Mucosa of descending colon (tissue), 3 donors: Measurements from ENCODE around the gene WDR49. TPM values are rescaled to one million over a fixed set of nuclear protein-coding genes. Genes with fewer than 3 reads are reported as not detected.

Source experiments
- ATAC-seq: fragments of 200-7000 bp; cut with Tn5 transposase; one replicate; pipeline ENCODE4 v1.9.1; 2020; ENCODE audit warnings: mild to moderate bottlenecking, moderate library complexity
- DNase-seq, 3 donors: peaks; one replicate each; pipeline ENCODE4 v3.0.0-alpha.2; 2020
- H3K36me3 ChIP-seq: fragments of 200-600 bp; one replicate; pipeline ENCODE4 v1.8.0; 2021; ENCODE audit warnings: low read depth, mild to moderate bottlenecking
- H3K4me1 ChIP-seq: fragments of 200-600 bp; one replicate; pipeline ENCODE4 v1.8.0; 2021; ENCODE audit warnings: low read depth, mild to moderate bottlenecking
- H3K4me3 ChIP-seq: fragments of 200-600 bp; one replicate; pipeline ENCODE4 v1.8.0; 2021; ENCODE audit warnings: mild to moderate bottlenecking
- H3K9me3 ChIP-seq: fragments of 200-600 bp; one replicate; pipeline ENCODE4 v1.8.0; 2021; ENCODE audit warnings: mild to moderate bottlenecking
- CTCF ChIP-seq: fragments of 200-600 bp; IDR thresholded peaks from one replicate; pipeline ENCODE4 v1.8.0; 2022; ENCODE audit warnings: antibody characterized with exemption, mild to moderate bottlenecking
- intact Hi-C, 2 donors: fragments of 100-400 bp; cut with DNase I in 1 of 2; cut with micrococcal nuclease in 1 of 2; formaldehyde crosslinking; loops; one replicate each; pipeline versions ENCODE4 v1.11.0 to v1.11.1; 2022; cut with DNase I, micrococcal nuclease
- long read RNA-seq, 2 donors: library from polyadenylated mRNA; unstranded; transcript quantifications; one replicate each; pipeline ENCODE4 v2.0.0, GENCODE V29; 2019 to 2021
- total RNA-seq, 3 donors: library from RNA; stranded (reverse); fragmentation: NEBNext Ultra II Directional in 2 of 3; extraction: Animal tissue kit (Norgen Biotek cat#: 25700) in 2 of 3; gene quantifications; one replicate each; pipeline versions ENCODE4 v1.2.1 to v1.2.4, GENCODE V29; 2021 to 2023
- donor health status: DM: no; HTN: no; CAD: no; lungs with moderate emphysema.
- donor health status: DM: no; HTN: no; CAD: no.
- donor health status: DM: no; HTN: yes; CAD: no.

The WDR49 gene
- under 1 TPM; 0.46 to 0.95 (median 0.81) TPM for total RNA-seq
- long read RNA-seq, donor 1 = 0 reads
- long read RNA-seq, donor 2 = 0 reads

- intact Hi-C loops = no loop called here
- no peak for TF ChIP-seq CTCF
- no peaks in the 10 kb centered on the region for H3K4me1 ChIP-seq
- DNase-seq (peak in 1 of 3 donors; percentile 4), ATAC-seq (no peak)
- H3K36me3 ChIP-seq = no peaks in the 10 kb centered on the region
- no peak within 1 kb of the TSS for H3K4me3 ChIP-seq
- no peaks in the 10 kb centered on the region for H3K9me3 ChIP-seq
Measured at GRCh38 chr3:167653760-167654159, at the start of gene WDR49. TSS of gene WDR49 (minus strand) at chr3:167653942. CDS start at chr3:167653425, 517 bp downstream.

GRCh38 chr3:167700926-167701325 is 47.2 kb upstream of the WDR49 start:
- no peak for TF ChIP-seq CTCF
- no peaks in the 10 kb centered on the region for H3K4me1 ChIP-seq

GRCh38 chr3:167700046-167700445 is 46.3 kb upstream of the WDR49 start:
- intact Hi-C loops = no loop called here
- ATAC-seq = no peak
- no peak for TF ChIP-seq CTCF

More at GRCh38 chr3:167700926-167701325, 47.2 kb upstream of the WDR49 start:
- Histone ChIP-seq H3K4me3 (no peak overlapping the region), H3K36me3 (no peaks in the 10 kb centered on the region), H3K9me3 (no peaks in the 10 kb centered on the region)
- intact Hi-C loops = no loop called here
- DNase-seq = no peak
- no peak for ATAC-seq

GRCh38 chr3:167694121-167694520 is 40.4 kb upstream of the WDR49 start:
- H3K4me3 ChIP-seq = no peak overlapping the region
- DNase-seq = no peak
- no peaks in the 10 kb centered on the region for H3K36me3 ChIP-seq
- no peaks in the 10 kb centered on the region for H3K9me3 ChIP-seq
- no peak for ATAC-seq
- no peak for TF ChIP-seq CTCF
- intact Hi-C loops = no loop called here
- H3K4me1 ChIP-seq = no peaks in the 10 kb centered on the region

More at GRCh38 chr3:167700046-167700445, 46.3 kb upstream of the WDR49 start:
- DNase-seq = no peak
- Histone ChIP-seq H3K36me3 (no peaks in the 10 kb centered on the region), H3K4me3 (no peak overlapping the region), H3K9me3 (no peaks in the 10 kb centered on the region), H3K4me1 (no peaks in the 10 kb centered on the region)

- DNase-seq (no peak), ATAC-seq (peak; percentile 25)
- Histone ChIP-seq H3K4me1 (no peaks in the 10 kb centered on the region), H3K4me3 (no peak overlapping the region), H3K36me3 (no peaks in the 10 kb centered on the region), H3K9me3 (no peaks in the 10 kb centered on the region)
- intact Hi-C loops = no loop called here
- TF ChIP-seq CTCF = no peak
Measured at GRCh38 chr3:167691366-167691765, 37.6 kb upstream of the WDR49 start.

GRCh38 chr3:167684388-167684993 is 30.7 kb upstream of the WDR49 start:
- H3K36me3 ChIP-seq = no peaks in the 10 kb centered on the region
- H3K4me3 ChIP-seq = no peak overlapping the region
- intact Hi-C loops = no loop called here
- peak; percentile 48 for TF ChIP-seq CTCF
- H3K9me3 ChIP-seq = no peaks in the 10 kb centered on the region
- no peaks in the 10 kb centered on the region for H3K4me1 ChIP-seq
- ATAC-seq = peak; percentile 66
- DNase-seq = peak in 1 of 3 donors; percentile 87
